ENCODE measurements around the gene MAP3K9. TPM values are rescaled to one million over a fixed set of nuclear protein-coding genes. Genes with fewer than 3 reads are reported as not detected.

MAP3K9 gene
- total and polyA plus RNA-seq, 9 of the 15 experiments (the other 6 are each of a cell fraction or from before 2014, with no cell fraction given): 0.03 to 0.60 (median 0.36) TPM

- no peak for TF ChIP-seq ARID3A (IDR thresholded peaks at IDR 0.05; ENCODE audit: borderline replicate concordance, low read depth, low read length)
- TF ChIP-seq XRCC4 (IDR thresholded peaks at IDR 0.05; ENCODE audit: extremely low read depth, insufficient read depth, insufficient read length): no peak
- TF ChIP-seq, protein P1, sequence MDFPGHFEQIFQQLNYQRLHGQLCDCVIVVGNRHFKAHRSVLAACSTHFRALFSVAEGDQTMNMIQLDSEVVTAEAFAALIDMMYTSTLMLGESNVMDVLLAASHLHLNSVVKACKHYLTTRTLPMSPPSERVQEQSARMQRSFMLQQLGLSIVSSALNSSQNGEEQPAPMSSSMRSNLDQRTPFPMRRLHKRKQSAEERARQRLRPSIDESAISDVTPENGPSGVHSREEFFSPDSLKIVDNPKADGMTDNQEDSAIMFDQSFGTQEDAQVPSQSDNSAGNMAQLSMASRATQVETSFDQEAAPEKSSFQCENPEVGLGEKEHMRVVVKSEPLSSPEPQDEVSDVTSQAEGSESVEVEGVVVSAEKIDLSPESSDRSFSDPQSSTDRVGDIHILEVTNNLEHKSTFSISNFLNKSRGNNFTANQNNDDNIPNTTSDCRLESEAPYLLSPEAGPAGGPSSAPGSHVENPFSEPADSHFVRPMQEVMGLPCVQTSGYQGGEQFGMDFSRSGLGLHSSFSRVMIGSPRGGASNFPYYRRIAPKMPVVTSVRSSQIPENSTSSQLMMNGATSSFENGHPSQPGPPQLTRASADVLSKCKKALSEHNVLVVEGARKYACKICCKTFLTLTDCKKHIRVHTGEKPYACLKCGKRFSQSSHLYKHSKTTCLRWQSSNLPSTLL (IDR thresholded peaks at IDR 0.05): no peak
- no peak for TF ChIP-seq RAD51 (IDR thresholded peaks at IDR 0.05; ENCODE audit: borderline replicate concordance, low read depth)
- TF ChIP-seq, protein P2, sequence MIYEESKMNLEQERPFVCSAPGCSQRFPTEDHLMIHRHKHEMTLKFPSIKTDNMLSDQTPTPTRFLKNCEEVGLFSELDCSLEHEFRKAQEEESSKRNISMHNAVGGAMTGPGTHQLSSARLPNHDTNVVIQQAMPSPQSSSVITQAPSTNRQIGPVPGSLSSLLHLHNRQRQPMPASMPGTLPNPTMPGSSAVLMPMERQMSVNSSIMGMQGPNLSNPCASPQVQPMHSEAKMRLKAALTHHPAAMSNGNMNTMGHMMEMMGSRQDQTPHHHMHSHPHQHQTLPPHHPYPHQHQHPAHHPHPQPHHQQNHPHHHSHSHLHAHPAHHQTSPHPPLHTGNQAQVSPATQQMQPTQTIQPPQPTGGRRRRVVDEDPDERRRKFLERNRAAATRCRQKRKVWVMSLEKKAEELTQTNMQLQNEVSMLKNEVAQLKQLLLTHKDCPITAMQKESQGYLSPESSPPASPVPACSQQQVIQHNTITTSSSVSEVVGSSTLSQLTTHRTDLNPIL (CRISPR knock-in tag; IDR thresholded peaks at IDR 0.05): no peak
- TF ChIP-seq KLF10 (CRISPR knock-in tag; IDR thresholded peaks at IDR 0.05): no peak
- no peak for TF ChIP-seq PCBP2 (IDR thresholded peaks at IDR 0.05; ENCODE audit: low read depth, low read length, poor library complexity, severe bottlenecking)
- TF ChIP-seq KLF13 (tag; IDR thresholded peaks at IDR 0.05; ENCODE audit: borderline replicate concordance, low read depth): no peak
- TF ChIP-seq HNRNPL (IDR thresholded peaks at IDR 0.05; ENCODE audit: low read depth, low read length): no peak
- no peak for TF ChIP-seq RBM34 (IDR thresholded peaks at IDR 0.05; ENCODE audit: borderline replicate concordance, insufficient read depth, low read length)
- TF ChIP-seq SAFB (IDR thresholded peaks at IDR 0.05; ENCODE audit: borderline replicate concordance, low read depth, low read length): no peak
- TF ChIP-seq TEAD4 (IDR thresholded peaks at IDR 0.05; ENCODE audit: low read length): no peak
- TF ChIP-seq TEAD4 (CRISPR knock-in tag; IDR thresholded peaks at IDR 0.05; ENCODE audit: borderline replicate concordance): no peak
- TF ChIP-seq TARDBP (IDR thresholded peaks at IDR 0.05): no peak
- TF ChIP-seq GATAD2A (IDR thresholded peaks at IDR 0.05): no peak
- TF ChIP-seq TCFL5 (CRISPR knock-in tag; conservative IDR thresholded peaks at IDR 0.05): no peak
Observed at GRCh38 chr14:70816525-70816924, 7.2 kb upstream of the MAP3K9 start (continued).
